K562 (cell line): ENCODE results near the gene ALOX12. TPM values are rescaled to one million over a fixed set of nuclear protein-coding genes. Genes with fewer than 3 reads are reported as not detected.

Experiments
- ATAC-seq: fragments of 200-7000 bp; cut with Tn5 transposase; 3 replicates; pipeline ENCODE4 v1.9.1; 2020; ENCODE audit warnings: moderate library complexity
- BruUV-seq: library from RNA; stranded (reverse); fragments of 400-500 nt; replicated peaks from 2 replicates; lab custom pipeline; 2021; lab: Mats Ljungman, UMichigan
- CTCF ChIA-PET: fragments of 300-600 bp; formaldehyde crosslinking; extraction: SDS; loops from one replicate; lab custom pipeline; 2021; ENCODE audit warnings: low intra/inter-chr PET ratio; lab: Yijun Ruan, JAX
- POLR2A ChIA-PET: fragments of 300-600, 350-650 bp; sonication (Branson Sonifier 250); formaldehyde crosslinking; extraction: SDS; loops from one replicate; lab custom pipeline; 2021; ENCODE audit warnings: antibody characterized with exemption, inconsistent platforms; lab: Yijun Ruan, JAX
- DNase-seq, 4 experiments: peaks; one replicate each; pipeline versions ENCODE4 v3.0.0 to v3.0.0-alpha.2; 2011 to 2018; ENCODE audit warnings: low spot score in 3 of 4, mixed read lengths in 3 of 4; ENCODE audit errors: extremely low read depth in 1 of 4
- FAIRE-seq: peaks from 2 replicates; lab custom pipeline; 2011; peaks lifted over from hg19 to GRCh38; lab: Jason Lieb, UNC
- H2AFZ ChIP-seq: 2 replicates; pipeline ENCODE4 v1.6.0; 2011; ENCODE audit warnings: low read depth, low read length, control low read depth, inconsistent platforms
- H3K27ac ChIP-seq: fragments of 200-600 bp; 3 replicates; pipeline ENCODE4 v1.8.0; 2011; ENCODE audit warnings: low read depth, mild to moderate bottlenecking, control low read depth, inconsistent platforms, low read length, moderate library complexity, mixed read lengths; ENCODE audit errors: extremely low read depth
- H3K27me3 ChIP-seq, 2 experiments: fragments of 300-600 bp in 1 of 2; 2 replicates in 1 of 2; 3 replicates in 1 of 2; pipeline versions ENCODE4 v1.6.0 to v1.8.0; 2011; ENCODE audit warnings: inconsistent platforms in 2 of 2, low read length in 2 of 2, mild to moderate bottlenecking in 1 of 2, mixed read lengths in 1 of 2, moderate library complexity in 1 of 2; ENCODE audit not compliant: control insufficient read depth in 2 of 2, insufficient read depth in 2 of 2
- H3K36me3 ChIP-seq: fragments of 300-600 bp; 3 replicates; pipeline ENCODE4 v1.8.0; 2011; ENCODE audit warnings: mild to moderate bottlenecking, low read length, inconsistent platforms; ENCODE audit not compliant: control insufficient read depth, insufficient read depth
- H3K4me1 ChIP-seq, 2 experiments: fragments of 200-600 bp in 1 of 2; replicated peaks in 1 of 2; 2 replicates in 1 of 2; 3 replicates in 1 of 2; pipeline versions ENCODE4 v1.5.1 to v1.8.0; 2011; ENCODE audit warnings: inconsistent platforms in 2 of 2, low read length in 2 of 2, mild to moderate bottlenecking in 1 of 2, mixed read lengths in 1 of 2, moderate library complexity in 1 of 2; ENCODE audit not compliant: control insufficient read depth in 2 of 2, insufficient read depth in 2 of 2
- H3K4me2 ChIP-seq: 2 replicates; pipeline ENCODE4 v1.6.1; 2011; ENCODE audit warnings: low read length, control low read depth, inconsistent platforms, mixed read lengths; ENCODE audit not compliant: insufficient read depth
- H3K4me3 ChIP-seq: fragments of 200-600 bp; sonication (generic), shearing (Covaris generic); 2 replicates; pipeline ENCODE4 v1.5.1; 2016; ENCODE audit warnings: control low read depth, inconsistent platforms
- H3K79me2 ChIP-seq: fragments of 200-600 bp; 3 replicates; pipeline ENCODE4 v1.8.0; 2011; ENCODE audit warnings: low read length, inconsistent platforms; ENCODE audit not compliant: control insufficient read depth, insufficient read depth
- H3K9ac ChIP-seq, 2 experiments: 2 replicates each; pipeline versions ENCODE4 v1.6.0 to v1.6.1; 2011; ENCODE audit warnings: low read depth in 2 of 2, low read length in 2 of 2, control low read depth in 1 of 2, inconsistent platforms in 1 of 2, mild to moderate bottlenecking in 1 of 2, mixed read lengths in 1 of 2; ENCODE audit not compliant: insufficient read depth in 1 of 2
- H3K9me1 ChIP-seq: one replicate; pipeline ENCODE4 v1.6.0; 2011; ENCODE audit warnings: inconsistent platforms, mild to moderate bottlenecking, low read length, moderate library complexity; ENCODE audit not compliant: control insufficient read depth, insufficient read depth
- H3K9me3 ChIP-seq: replicated peaks from 2 replicates; pipeline ENCODE4 v1.5.1; 2011; ENCODE audit warnings: low read depth, low read length, inconsistent platforms; ENCODE audit not compliant: control insufficient read depth, insufficient read depth
- H4K20me1 ChIP-seq: replicated peaks from 2 replicates; pipeline ENCODE4 v1.6.1; 2011; ENCODE audit warnings: low read length, inconsistent platforms, mixed read lengths; ENCODE audit not compliant: control insufficient read depth, insufficient read depth
- ASH1L ChIP-seq: fragments of 450-650 bp; IDR thresholded peaks from 2 replicates; pipeline ENCODE4 v1.6.1; 2018; ENCODE audit warnings: borderline replicate concordance, mild to moderate bottlenecking, low read depth; ENCODE audit not compliant: partially characterized antibody
- PHB ChIP-seq: fragments of 250-450 bp; sonication (Bioruptor Pico); IDR thresholded peaks from 2 replicates; pipeline ENCODE4 v1.5.0; 2021
- POLR2AphosphoS5 ChIP-seq: IDR thresholded peaks from 2 replicates; pipeline ENCODE4 v1.6.1; 2011; ENCODE audit warnings: mild to moderate bottlenecking, low read depth, low read length, moderate library complexity; ENCODE audit not compliant: control insufficient read depth, insufficient read depth
- SMARCE1 ChIP-seq: fragments of 450-650 bp; IDR thresholded peaks from 2 replicates; pipeline ENCODE4 v1.7.1; 2016; ENCODE audit warnings: mild to moderate bottlenecking
- YY1 ChIP-seq, 3 experiments: IDR thresholded peaks; 2 replicates each; pipeline ENCODE4 v1.6.1; 2011; ENCODE audit warnings: low read length in 2 of 3, mild to moderate bottlenecking in 2 of 3, moderate library complexity in 2 of 3, borderline replicate concordance in 1 of 3, control low read depth in 1 of 3, low read depth in 1 of 3; ENCODE audit not compliant: insufficient read depth in 3 of 3, insufficient replicate concordance in 2 of 3, control insufficient read depth in 1 of 3, insufficient read length in 1 of 3; ENCODE audit errors: extremely low read depth in 1 of 3
- WGBS: fragments of 100-300 bp; shearing (Covaris generic); methylation state at CpG from one replicate; pipeline ENCODE4 v1.1.6; 2016; ENCODE audit warnings: low coverage, mixed read lengths; ENCODE audit not compliant: insufficient coverage; ENCODE audit errors: missing lambda C conversion rate; 5-methylcytosine and 5-hydroxymethylcytosine counted together
- in situ Hi-C: fragments of 300-500 bp; cut with MboI; formaldehyde crosslinking; loops from 4 replicates; pipeline ENCODE4 v1.15.0; 2018; ENCODE audit warnings: inconsistent platforms, mixed read lengths
- intact Hi-C: fragments of 100-400 bp; cut with micrococcal nuclease; formaldehyde crosslinking; loops from 2 replicates; pipeline ENCODE4 v1.14.2; 2022
- polyA plus RNA-seq, 8 experiments: library from polyadenylated mRNA; depleted of rRNA in 4 of 8; stranded (reverse) in 5 of 8; unstranded in 3 of 8; fragments of >200 nt; fragmentation: Nextera tagmentation in 2 of 8; fragmentation: Illumina TruSeq in 1 of 8; extraction: Ambion mirVana in 2 of 8; extraction: Trizol in 1 of 8; gene quantifications; 2 replicates each; pipeline versions ENCODE4 v1.2.1 to v1.2.3, GENCODE V29; 2011 to 2014; ENCODE audit warnings: inconsistent platforms in 1 of 8, missing spikeins in 1 of 8
- total RNA-seq, 7 experiments: library from RNA; depleted of rRNA in 6 of 7; stranded (reverse); fragments of >200 nt in 6 of 7; fragmentation: Illumina TruSeq in 2 of 7; extraction: Trizol in 2 of 7; gene quantifications; 2 replicates each; pipeline versions ENCODE4 v1.2.1 to v1.2.3, GENCODE V29; 2011 to 2021; ENCODE audit warnings: low replicate concordance in 1 of 7
- TF ChIP-seq, protein P1 (sequence below): IDR thresholded peaks from 2 replicates; pipeline ENCODE4 v1.6.1; 2016; ENCODE audit warnings: missing genetic modification characterization, missing compliant biosample characterization

ALOX12 gene
- total and polyA plus RNA-seq, 9 of the 15 experiments (the other 6 are each of a cell fraction or from before 2014, with no cell fraction given): 0.09 to 1.1 (median 0.47) TPM; not detected in 1

DNA sequence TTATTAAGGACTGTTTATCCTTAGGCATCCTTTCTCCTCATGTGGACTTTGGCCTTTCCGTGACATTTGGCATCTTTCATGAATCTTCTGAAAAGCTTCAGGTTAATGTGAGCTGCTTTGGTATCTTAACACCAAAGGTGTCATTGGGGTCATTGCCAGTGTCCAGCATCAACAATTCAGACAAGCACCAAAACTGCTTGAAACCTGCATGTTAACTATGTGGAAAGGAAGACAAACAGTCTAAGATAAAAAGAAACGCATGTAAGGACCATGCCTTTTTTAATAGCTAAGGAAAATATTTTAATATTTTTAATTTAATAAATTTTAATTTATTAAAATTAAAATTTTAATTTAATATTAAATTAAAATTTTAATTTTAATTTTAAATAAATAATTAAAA is 7.9 kb downstream of the ALOX12 start:
- CTCF ChIA-PET: interaction anchor here (0.8 to 3.1 kb wide), 3 partner anchors 92 to 338 kb away, joined by 3 to 40 read pairs (median 7); no protein-coding TSS in a partner anchor
- TF ChIP-seq, protein P1, sequence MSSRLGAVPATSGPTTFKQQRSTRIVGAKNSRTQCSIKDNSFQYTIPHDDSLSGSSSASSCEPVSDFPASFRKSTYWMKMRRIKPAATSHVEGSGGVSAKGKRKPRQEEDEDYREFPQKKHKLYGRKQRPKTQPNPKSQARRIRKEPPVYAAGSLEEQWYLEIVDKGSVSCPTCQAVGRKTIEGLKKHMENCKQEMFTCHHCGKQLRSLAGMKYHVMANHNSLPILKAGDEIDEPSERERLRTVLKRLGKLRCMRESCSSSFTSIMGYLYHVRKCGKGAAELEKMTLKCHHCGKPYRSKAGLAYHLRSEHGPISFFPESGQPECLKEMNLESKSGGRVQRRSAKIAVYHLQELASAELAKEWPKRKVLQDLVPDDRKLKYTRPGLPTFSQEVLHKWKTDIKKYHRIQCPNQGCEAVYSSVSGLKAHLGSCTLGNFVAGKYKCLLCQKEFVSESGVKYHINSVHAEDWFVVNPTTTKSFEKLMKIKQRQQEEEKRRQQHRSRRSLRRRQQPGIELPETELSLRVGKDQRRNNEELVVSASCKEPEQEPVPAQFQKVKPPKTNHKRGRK (tag): 0 out of 2 replicates have a peak, but pooled peaks have one; percentile 6
- TF ChIP-seq SMARCE1 (no peak), YY1 (IDR thresholded peaks at IDR 0.05; ENCODE audit: borderline replicate concordance in 1 of 3, control insufficient read depth in 1 of 3, extremely low read depth in 1 of 3, insufficient read depth in 3 of 3, insufficient read length in 1 of 3, insufficient replicate concordance in 2 of 3, low read depth in 1 of 3, low read length in 2 of 3) (no peak), POLR2AphosphoS5 (no peak), ASH1L (no peak), PHB (CRISPR knock-in tag) (no peak)
- FAIRE-seq (no peak), DNase-seq (no peak), ATAC-seq (no peak)
- Histone ChIP-seq H3K79me2 (peaks cover 5% of the 10 kb centered on the region; the same call in 2 of the 3 replicates), H3K9me3 (no peaks in the 10 kb centered on the region), H3K4me3 (no peak overlapping the region), H4K20me1 (no peaks in the 10 kb centered on the region), H3K27ac (no peak overlapping the region), H3K9me1 (no peaks in the 10 kb centered on the region), H3K36me3 (peaks cover 36% of the 10 kb centered on the region; the same call in 2 of the 3 replicates), H3K4me1 (peaks cover 3 to 15% of the 10 kb centered on the region in 2 experiments; a peak in 3 of 5 replicates), H3K9ac (no peak overlapping the region), H3K27me3 (no peaks in the 10 kb centered on the region), H3K4me2 (no peak overlapping the region), H2AFZ (no peak overlapping the region)
- 76% methylated on average over 2 of the region's 2 CpGs for WGBS
- intact Hi-C loops (loop anchor here (1.0 to 2.0 kb wide), 2 partner anchors 89 to 161 kb away; no protein-coding TSS in a partner anchor), in situ Hi-C loops (no loop called here)
- BruUV-seq: no TSS peak
- POLR2A ChIA-PET: interaction anchor here (0.6 to 2.7 kb wide), 4 partner anchors 88 to 1379 kb away, joined by 4 to 11 read pairs (median 5); no protein-coding TSS in a partner anchor
